WERI-Rb-1 (cell line): ENCODE results near the gene EFTUD2.
A peak's percentile ranks its signal among the peaks of the same experiment; 100 is the strongest.

Experiments
- DNase-seq: peaks from one replicate; pipeline ENCODE4 v3.0.0-alpha.2; 2020
- H3K27ac ChIP-seq: fragments of 250-450 bp; sonication (Bioruptor Pico); 2 replicates; pipeline ENCODE4 v1.5.1; 2020; ENCODE audit warnings: mild to moderate bottlenecking, moderate library complexity
- H3K27me3 ChIP-seq: fragments of 250-450 bp; sonication (Bioruptor Pico); 2 replicates; pipeline ENCODE4 v1.5.1; 2021; ENCODE audit warnings: mild to moderate bottlenecking, low read depth, moderate library complexity; ENCODE audit not compliant: insufficient read depth, severe bottlenecking
- H3K36me3 ChIP-seq: fragments of 250-450 bp; sonication (Bioruptor Pico); 2 replicates; pipeline ENCODE4 v1.5.1; 2020; ENCODE audit warnings: mild to moderate bottlenecking, moderate library complexity
- H3K4me3 ChIP-seq: 2 replicates; pipeline ENCODE4 v1.5.1; 2011; ENCODE audit warnings: low read depth, mild to moderate bottlenecking, control low read depth, low read length
- H3K9me3 ChIP-seq: fragments of 250-450 bp; sonication (Bioruptor Pico); 2 replicates; pipeline ENCODE4 v1.5.1; 2021; ENCODE audit warnings: mild to moderate bottlenecking, moderate library complexity; ENCODE audit not compliant: severe bottlenecking
- TF ChIP-seq, protein P1 (sequence below): IDR thresholded peaks from 2 replicates; pipeline ENCODE4 v1.5.1; 2011; ENCODE audit warnings: low read depth, mild to moderate bottlenecking, control low read depth, inconsistent platforms, low read length

EFTUD2 gene

DNA sequence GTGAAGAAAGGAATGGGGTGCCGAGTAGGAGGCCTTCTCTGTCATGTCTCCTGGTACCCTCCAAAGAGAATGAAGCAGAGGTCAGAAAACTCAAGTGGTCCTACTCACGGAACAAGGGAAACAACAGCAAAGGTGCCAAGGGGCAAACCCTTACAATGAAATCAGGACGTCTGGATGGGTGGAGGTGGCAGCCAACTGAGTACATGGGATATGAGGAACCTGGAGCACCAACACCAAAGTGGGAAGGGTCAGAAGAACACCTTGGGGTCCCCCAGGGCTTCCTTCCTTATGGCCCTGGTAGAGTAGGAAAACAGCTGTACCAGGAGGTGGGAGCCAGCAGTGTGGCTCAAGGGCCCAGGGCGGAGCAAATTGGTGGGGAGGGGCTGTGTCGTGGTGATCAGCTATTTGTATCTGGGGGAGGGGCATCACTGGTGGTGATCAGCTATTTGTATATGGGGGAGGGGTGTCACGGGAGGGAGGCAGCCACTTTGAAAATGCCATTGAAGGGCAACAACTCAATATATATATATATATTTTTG is 50.9 kb downstream of the EFTUD2 start:
- Histone ChIP-seq H3K9me3 (no peaks in the 10 kb centered on the region), H3K27ac (no peak overlapping the region), H3K27me3 (no peaks in the 10 kb centered on the region), H3K36me3 (peaks cover 37% of the 10 kb centered on the region), H3K4me3 (no peak overlapping the region)
- TF ChIP-seq, protein P1, sequence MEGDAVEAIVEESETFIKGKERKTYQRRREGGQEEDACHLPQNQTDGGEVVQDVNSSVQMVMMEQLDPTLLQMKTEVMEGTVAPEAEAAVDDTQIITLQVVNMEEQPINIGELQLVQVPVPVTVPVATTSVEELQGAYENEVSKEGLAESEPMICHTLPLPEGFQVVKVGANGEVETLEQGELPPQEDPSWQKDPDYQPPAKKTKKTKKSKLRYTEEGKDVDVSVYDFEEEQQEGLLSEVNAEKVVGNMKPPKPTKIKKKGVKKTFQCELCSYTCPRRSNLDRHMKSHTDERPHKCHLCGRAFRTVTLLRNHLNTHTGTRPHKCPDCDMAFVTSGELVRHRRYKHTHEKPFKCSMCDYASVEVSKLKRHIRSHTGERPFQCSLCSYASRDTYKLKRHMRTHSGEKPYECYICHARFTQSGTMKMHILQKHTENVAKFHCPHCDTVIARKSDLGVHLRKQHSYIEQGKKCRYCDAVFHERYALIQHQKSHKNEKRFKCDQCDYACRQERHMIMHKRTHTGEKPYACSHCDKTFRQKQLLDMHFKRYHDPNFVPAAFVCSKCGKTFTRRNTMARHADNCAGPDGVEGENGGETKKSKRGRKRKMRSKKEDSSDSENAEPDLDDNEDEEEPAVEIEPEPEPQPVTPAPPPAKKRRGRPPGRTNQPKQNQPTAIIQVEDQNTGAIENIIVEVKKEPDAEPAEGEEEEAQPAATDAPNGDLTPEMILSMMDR: no peak
- no peak for DNase-seq

DNA sequence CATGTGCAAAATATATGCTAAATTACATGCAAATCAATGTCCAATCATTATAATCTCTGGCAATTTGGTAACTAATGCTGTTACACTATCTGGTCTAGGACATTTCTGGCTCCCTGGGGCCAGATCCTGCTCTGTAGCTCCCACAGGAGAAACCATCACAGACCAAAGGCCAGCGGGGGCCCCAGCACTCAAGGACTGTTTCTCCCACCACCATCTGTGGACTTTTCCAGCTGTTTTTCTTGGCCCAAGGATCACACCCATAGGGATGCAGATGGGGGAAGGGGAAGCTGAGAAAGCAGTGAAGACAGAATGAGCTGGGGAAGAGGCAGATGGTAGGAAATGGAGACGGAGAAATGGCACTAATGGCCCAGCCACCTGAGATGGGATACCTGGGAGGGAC is 51.7 kb downstream of the EFTUD2 start, which contains the start of gene HIGD1B:
Gene HIGD1B, plus strand, starts transcription at position 298 of the 400 bp plus-strand sequence. CDS start 270 bp downstream, outside the sequence.
- TF ChIP-seq, protein P1: no peak
- no peak within 1 kb of the TSS for H3K27ac ChIP-seq
- no peaks in the 10 kb centered on the region for H3K9me3 ChIP-seq
- no peak within 1 kb of the TSS for H3K4me3 ChIP-seq
- H3K27me3 ChIP-seq: no peaks in the 10 kb centered on the region
- H3K36me3 ChIP-seq: peaks cover 29% of the 10 kb centered on the region
- DNase-seq: no peak

DNA sequence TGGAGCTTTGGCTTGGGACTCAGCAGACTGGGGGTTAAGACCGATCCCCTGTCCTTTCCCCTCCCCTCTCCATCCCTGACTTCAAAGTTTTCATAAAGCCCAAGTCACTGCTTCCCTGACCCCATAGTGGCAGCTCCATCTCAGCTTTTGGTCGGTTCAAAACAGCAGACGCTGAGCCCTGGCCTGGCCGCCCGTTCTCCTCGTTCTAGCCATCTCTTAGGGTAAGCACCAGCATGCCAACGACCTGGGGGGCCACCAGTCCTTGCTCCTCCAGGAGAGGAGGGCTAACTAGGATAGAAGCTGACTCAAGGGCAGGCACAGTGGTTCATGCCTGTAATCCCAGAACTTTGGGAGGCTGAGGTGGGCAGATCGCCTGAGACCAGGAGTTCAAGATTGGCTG is 53.0 kb downstream of the EFTUD2 start:
- peaks cover 15% of the 10 kb centered on the region for H3K36me3 ChIP-seq
- no peak overlapping the region for H3K27ac ChIP-seq
- DNase-seq: no peak
- no peak overlapping the region for H3K4me3 ChIP-seq
- H3K27me3 ChIP-seq: no peaks in the 10 kb centered on the region
- TF ChIP-seq, protein P1: no peak
- H3K9me3 ChIP-seq: no peaks in the 10 kb centered on the region

DNA sequence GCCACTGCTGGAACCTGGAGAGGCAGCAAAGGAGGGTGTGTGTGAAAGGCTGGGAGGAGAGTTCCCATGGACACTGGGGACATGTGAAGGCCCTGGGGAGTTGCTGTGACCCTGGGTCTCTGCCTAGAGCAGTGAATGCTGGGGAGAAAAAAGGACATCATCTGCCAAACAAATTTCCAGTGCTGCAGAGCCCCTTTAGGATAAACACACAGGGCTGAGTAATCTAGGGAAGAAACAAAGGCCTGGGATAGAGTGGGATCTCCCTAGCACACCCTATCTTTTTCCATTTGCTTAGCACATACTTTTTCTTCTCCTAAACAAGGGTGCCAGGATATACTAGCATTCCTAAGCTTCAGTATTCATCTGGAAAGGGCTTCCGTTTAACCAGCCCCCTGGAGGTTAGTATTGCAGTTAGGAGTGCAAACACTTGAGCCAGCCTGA is 54.8 kb downstream of the EFTUD2 start:
- no peak for DNase-seq
- Histone ChIP-seq H3K27ac (no peak overlapping the region), H3K27me3 (no peaks in the 10 kb centered on the region), H3K4me3 (no peak overlapping the region), H3K9me3 (no peaks in the 10 kb centered on the region), H3K36me3 (no peaks in the 10 kb centered on the region)
- TF ChIP-seq, protein P1: no peak

DNA sequence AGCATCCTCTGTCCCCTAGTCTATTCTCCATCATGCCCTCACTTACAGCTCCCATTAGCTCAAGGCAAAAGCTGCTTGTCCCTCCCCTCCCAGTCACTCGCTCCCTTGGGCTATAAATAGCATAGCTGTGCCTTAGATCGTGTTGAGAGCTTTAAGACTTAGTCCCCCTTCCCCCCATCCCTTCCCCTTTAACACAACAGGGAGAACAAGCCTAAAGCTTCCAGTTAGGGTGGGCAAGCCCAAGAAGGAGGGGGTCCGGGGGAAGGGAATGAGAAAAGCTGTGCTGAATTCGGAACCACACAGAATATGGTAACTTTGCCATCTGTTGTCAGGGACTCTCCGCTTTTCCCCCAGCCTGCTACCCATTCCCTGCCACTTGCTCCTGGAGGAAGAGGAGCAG is 56.5 kb downstream of the EFTUD2 start:
- Histone ChIP-seq H3K9me3 (no peaks in the 10 kb centered on the region), H3K27me3 (no peaks in the 10 kb centered on the region), H3K36me3 (no peaks in the 10 kb centered on the region), H3K27ac (peak overlapping the region; percentile 52), H3K4me3 (peak overlapping the region; percentile 33)
- DNase-seq: peak; percentile 76
- TF ChIP-seq, protein P1: no peak

DNA sequence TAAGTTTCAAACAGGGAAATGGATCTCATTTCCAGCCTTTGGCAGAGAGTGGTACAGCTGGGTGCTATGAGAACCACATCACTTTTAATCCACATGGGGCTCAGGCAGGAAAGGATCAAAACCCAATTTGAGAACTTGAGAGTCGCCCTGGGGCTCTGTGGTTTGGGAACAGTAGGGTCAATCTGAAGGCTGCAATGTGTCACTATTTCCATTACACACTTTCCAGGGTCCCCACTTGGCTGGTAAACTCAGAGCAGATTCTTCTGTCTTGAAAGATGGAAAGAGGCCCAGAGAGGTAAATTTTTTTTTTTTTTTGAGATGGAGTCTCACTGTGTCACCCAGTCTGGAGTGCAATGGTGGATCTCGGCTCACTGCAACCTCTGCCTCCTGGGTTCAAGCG is 58.3 kb downstream of the EFTUD2 start:
- no peak for DNase-seq
- Histone ChIP-seq H3K36me3 (no peaks in the 10 kb centered on the region), H3K27me3 (no peaks in the 10 kb centered on the region), H3K27ac (no peak overlapping the region), H3K9me3 (no peaks in the 10 kb centered on the region), H3K4me3 (no peak overlapping the region)
- TF ChIP-seq, protein P1: no peak
